ENCODE measurements around the gene KIAA0513.

DNA sequence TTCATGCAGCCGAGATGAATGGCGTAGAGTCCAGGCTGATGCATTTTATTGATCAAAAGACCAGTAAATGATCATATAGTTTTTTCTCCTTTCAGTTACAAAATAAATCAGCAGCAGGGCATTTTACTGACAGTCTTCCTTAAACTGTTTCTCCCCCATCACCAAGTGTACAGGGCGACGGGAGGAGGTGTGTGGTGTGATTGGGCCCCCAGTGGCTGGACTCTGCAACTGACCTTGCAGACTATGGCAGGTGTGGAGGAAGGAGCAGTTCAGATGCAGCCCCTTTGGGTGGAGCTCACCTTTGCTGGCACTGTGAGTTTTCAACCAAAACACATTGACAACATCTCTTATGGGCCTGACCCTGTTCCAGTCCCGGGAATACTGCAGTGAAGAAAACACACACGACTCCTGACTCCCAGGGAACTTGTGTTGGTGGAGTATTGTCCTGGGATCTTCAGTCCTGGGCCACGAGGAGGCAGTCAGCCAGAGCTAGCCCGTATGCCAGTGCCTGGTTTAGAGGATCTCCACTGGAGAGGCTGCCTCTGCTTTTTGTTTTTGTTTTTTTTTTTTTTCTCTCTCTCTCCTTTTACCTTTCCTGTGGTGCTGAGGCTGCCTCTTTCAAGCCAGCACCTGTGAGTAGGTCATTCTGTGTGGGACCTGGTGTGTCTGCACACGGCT lies 29.8 kb downstream of the KIAA0513 start:
- no peak for TF ChIP-seq POLR2A (IDR thresholded peaks at IDR 0.05; ENCODE audit: low read depth, low read length)
- TF ChIP-seq TAF1 (IDR thresholded peaks at IDR 0.05; ENCODE audit: low read depth, low read length) = no peak
- TF ChIP-seq POLR2AphosphoS5 (IDR thresholded peaks at IDR 0.05; ENCODE audit: low read depth, low read length) = no peak
- TF ChIP-seq POU2F2 (IDR thresholded peaks at IDR 0.05; ENCODE audit: low read depth, low read length) = no peak
